Kasumi-1 (cell line): ENCODE results near the gene ASIC5.
"Not testable (repeated sequence)": the region's sequence is repeated elsewhere in the genome, so short reads cannot be mapped to it uniquely, and the experiment has no call there.

Experiments used
- DNase-seq, 2 experiments: peaks; one replicate each; lab custom pipeline; 2025; lab: John Stamatoyannopoulos, UW

ASIC5 gene

GRCh38 chr4:155800685-155801343 is 65.3 kb downstream of the ASIC5 start:
- no peak for DNase-seq

- no peak for DNase-seq
Observed at GRCh38 chr4:155799794-155800123, 66.3 kb downstream of the ASIC5 start.

- no peak for DNase-seq
Observed at GRCh38 chr4:155799116-155799793, 66.8 kb downstream of the ASIC5 start.

GRCh38 chr4:155797581-155797980 is 68.5 kb downstream of the ASIC5 start:
- DNase-seq, result not testable (repeated sequence)

- DNase-seq, result peak; percentile 70 to 76
Observed at GRCh38 chr4:155795991-155796390, 70.1 kb downstream of the ASIC5 start.

- no peak for DNase-seq
Observed at GRCh38 chr4:155794589-155795236, 71.4 kb downstream of the ASIC5 start.

- DNase-seq, result no peak
Observed at GRCh38 chr4:155789982-155790381, 76.1 kb downstream of the ASIC5 start.

- no peak for DNase-seq
Observed at GRCh38 chr4:155789391-155789790, 76.7 kb downstream of the ASIC5 start.

GRCh38 chr4:155787113-155787710 is 78.9 kb downstream of the ASIC5 start:
- DNase-seq, result peak; percentile 77 to 79

GRCh38 chr4:155785828-155786227 is 80.2 kb downstream of the ASIC5 start:
- no peak for DNase-seq

- DNase-seq, result no peak
Observed at GRCh38 chr4:155784637-155785036, 81.4 kb downstream of the ASIC5 start.

- no peak for DNase-seq
Observed at GRCh38 chr4:155781249-155781831, 84.7 kb downstream of the ASIC5 start.

GRCh38 chr4:155780775-155781174 is 85.3 kb downstream of the ASIC5 start:
- no peak for DNase-seq
